Endothelial cell of umbilical vein (primary cell): Measurements from ENCODE around the gene ENKD1.

Experiments
- CTCF ChIP-seq, 2 donors: IDR thresholded peaks; 1 replicate in 1 of 2; 2 replicates in 1 of 2; pipeline ENCODE4 v1.5.1; 2011; ENCODE audit warnings: low read length in 2 of 2, mild to moderate bottlenecking in 2 of 2, moderate library complexity in 2 of 2, control low read depth in 1 of 2, inconsistent platforms in 1 of 2, low read depth in 1 of 2; ENCODE audit not compliant: insufficient read depth in 1 of 2; ENCODE audit errors: extremely low read depth in 1 of 2
- EZH2 ChIP-seq: IDR thresholded peaks from 2 replicates; pipeline ENCODE4 v1.6.1; 2012; ENCODE audit warnings: borderline replicate concordance, low read depth, mild to moderate bottlenecking, moderate library complexity, low read length, inconsistent platforms; ENCODE audit not compliant: severe bottlenecking
- GATA2 ChIP-seq: IDR thresholded peaks from 2 replicates; pipeline ENCODE4 v1.7.0; 2011; ENCODE audit warnings: low read depth, mild to moderate bottlenecking, moderate library complexity, mixed read lengths, low read length; ENCODE audit not compliant: insufficient read length, insufficient read depth
- JUN ChIP-seq: IDR thresholded peaks from 2 replicates; pipeline ENCODE4 v1.6.1; 2011; ENCODE audit warnings: borderline replicate concordance, low read depth; ENCODE audit not compliant: insufficient read length, insufficient read depth
- MAX ChIP-seq: IDR thresholded peaks from 2 replicates; pipeline ENCODE4 v1.6.1; 2011; ENCODE audit not compliant: insufficient read depth, insufficient read length
- MYC ChIP-seq: IDR thresholded peaks from one replicate; pipeline ENCODE4 v1.6.1; 2011; ENCODE audit warnings: mild to moderate bottlenecking, low read depth, low read length
- POLR2A ChIP-seq: IDR thresholded peaks from 2 replicates; pipeline ENCODE4 v1.6.1; 2012; ENCODE audit warnings: low read depth, mild to moderate bottlenecking, control low read depth, low read length
- POLR2AphosphoS5 ChIP-seq: IDR thresholded peaks from 2 replicates; pipeline ENCODE4 v1.6.1; 2012; ENCODE audit warnings: low read depth, mild to moderate bottlenecking, control low read depth, low read length, moderate library complexity; ENCODE audit not compliant: insufficient read depth

GRCh38 chr16:67679935-67680897 is 13.7 kb upstream of the ENKD1 start:
- no peak for TF ChIP-seq JUN
- TF ChIP-seq CTCF (IDR thresholded peaks at IDR 0.05; ENCODE audit: extremely low read depth in 1 of 2, insufficient read depth in 1 of 2, low read depth in 1 of 2, low read length in 2 of 2): no peak
- TF ChIP-seq POLR2A: no peak
- TF ChIP-seq EZH2: no peak
- TF ChIP-seq MYC: no peak
- no peak for TF ChIP-seq MAX
- TF ChIP-seq POLR2AphosphoS5: no peak
- TF ChIP-seq GATA2: no peak
